H1 (cell line): ENCODE data around the gene RIN1. TPM values are rescaled to one million over a fixed set of nuclear protein-coding genes. Genes with fewer than 3 reads are reported as not detected.

Source experiments
- CTCF ChIA-PET: fragments of 300-600 bp; sonication (Branson Sonifier 250); formaldehyde crosslinking; loops from one replicate; lab custom pipeline; 2021; ENCODE audit not compliant: partially characterized antibody; lab: Charles Lee
- POLR2A ChIA-PET: fragments of 300-600 bp; sonication (Branson Sonifier 250); formaldehyde crosslinking; loops from one replicate; lab custom pipeline; 2021; ENCODE audit warnings: inconsistent platforms; ENCODE audit not compliant: partially characterized antibody; lab: Charles Lee
- DNase-seq, 2 experiments: peaks; one replicate each; pipeline versions ENCODE4 v3.0.0 to v3.0.0-alpha.2; 2010 to 2022; ENCODE audit warnings: low spot score in 2 of 2, low read depth in 1 of 2, mixed read lengths in 1 of 2
- FAIRE-seq: peaks from 2 replicates; lab custom pipeline; 2011; peaks lifted over from hg19 to GRCh38; lab: Jason Lieb, UNC
- H2AFZ ChIP-seq: 2 replicates; pipeline ENCODE4 v1.8.1; 2012; ENCODE audit warnings: low read length, inconsistent platforms
- H2AK5ac ChIP-seq: 2 replicates; pipeline ENCODE4 v1.6.1; 2013; ENCODE audit warnings: low read depth, low read length
- H2BK120ac ChIP-seq: replicated peaks from 2 replicates; pipeline ENCODE3; 2013; ENCODE audit warnings: low read depth, low read length, inconsistent platforms
- H2BK12ac ChIP-seq: 2 replicates; pipeline ENCODE4 v1.6.1; 2013; ENCODE audit warnings: low read depth, low read length
- H2BK15ac ChIP-seq: 2 replicates; pipeline ENCODE4 v1.6.1; 2013; ENCODE audit warnings: low read length
- H2BK20ac ChIP-seq: 2 replicates; pipeline ENCODE4 v1.6.1; 2013; ENCODE audit warnings: low read length
- H2BK5ac ChIP-seq: 2 replicates; pipeline ENCODE4 v1.6.1; 2013; ENCODE audit warnings: low read depth, low read length
- H3K14ac ChIP-seq: 2 replicates; pipeline ENCODE4 v1.6.1; 2013; ENCODE audit warnings: inconsistent platforms; ENCODE audit not compliant: insufficient read length
- H3K18ac ChIP-seq: 2 replicates; pipeline ENCODE4 v1.6.1; 2013; ENCODE audit warnings: low read length; ENCODE audit errors: extremely low read depth
- H3K23ac ChIP-seq: 2 replicates; pipeline ENCODE4 v1.6.1; 2013; ENCODE audit warnings: inconsistent platforms; ENCODE audit not compliant: insufficient read length
- H3K23me2 ChIP-seq: 2 replicates; pipeline ENCODE4 v1.6.1; 2013; ENCODE audit warnings: low read depth, low read length
- H3K27ac ChIP-seq: 2 replicates; pipeline ENCODE4 v1.6.1; 2011; ENCODE audit warnings: low read depth, low read length, inconsistent platforms
- H3K27me3 ChIP-seq, 4 experiments: replicated peaks in 1 of 4; 1 replicate in 1 of 4; 2 replicates in 3 of 4; pipeline versions ENCODE4 v1.6.1 to v1.8.1; 2011 to 2013; ENCODE audit warnings: low read length in 3 of 4, mild to moderate bottlenecking in 3 of 4, inconsistent platforms in 2 of 4, mixed read lengths in 2 of 4, moderate library complexity in 1 of 4; ENCODE audit not compliant: control insufficient read depth in 3 of 4, insufficient read depth in 3 of 4; ENCODE audit errors: extremely low read depth in 1 of 4
- H3K36me3 ChIP-seq, 4 experiments: 2 replicates each; pipeline versions ENCODE4 v1.6.1 to v1.8.1; 2011 to 2013; ENCODE audit warnings: mild to moderate bottlenecking in 4 of 4, low read length in 3 of 4, moderate library complexity in 2 of 4, control low read depth in 1 of 4, inconsistent platforms in 1 of 4; ENCODE audit not compliant: insufficient read depth in 4 of 4, control insufficient read depth in 2 of 4
- H3K4ac ChIP-seq: replicated peaks from 2 replicates; pipeline ENCODE3; 2013; ENCODE audit warnings: low read length, low read depth, mixed read lengths, inconsistent platforms; ENCODE audit not compliant: insufficient read length
- H3K4me1 ChIP-seq, 4 experiments: replicated peaks in 1 of 4; 1 replicate in 1 of 4; 2 replicates in 3 of 4; pipeline versions ENCODE4 v1.6.1 to v1.8.1; 2011 to 2013; ENCODE audit warnings: low read length in 3 of 4, inconsistent platforms in 2 of 4, mixed read lengths in 1 of 4; ENCODE audit not compliant: insufficient read depth in 4 of 4, control insufficient read depth in 3 of 4
- H3K4me2 ChIP-seq, 2 experiments: 2 replicates each; pipeline versions ENCODE4 v1.6.1 to v1.8.1; 2011 to 2013; ENCODE audit warnings: low read depth in 2 of 2, low read length in 2 of 2, control low read depth in 1 of 2, inconsistent platforms in 1 of 2, mild to moderate bottlenecking in 1 of 2; ENCODE audit not compliant: insufficient read depth in 1 of 2
- H3K4me3 ChIP-seq, 4 experiments: fragments of 200-600, 300-600 bp in 1 of 4; sonication (generic), shearing (Covaris generic), sonication (Bioruptor Twin) in 1 of 4; 2 replicates each; pipeline versions ENCODE4 v1.5.1 to v1.8.1; 2011 to 2016; ENCODE audit warnings: low read length in 4 of 4, low read depth in 3 of 4, control low read depth in 2 of 4, inconsistent platforms in 2 of 4, mild to moderate bottlenecking in 2 of 4, mixed read lengths in 1 of 4, moderate library complexity in 1 of 4; ENCODE audit not compliant: insufficient read depth in 2 of 4; ENCODE audit errors: extremely low read depth in 1 of 4
- H3K56ac ChIP-seq: replicated peaks from 2 replicates; pipeline ENCODE3; 2013; ENCODE audit warnings: low read depth, mild to moderate bottlenecking, mixed read lengths, low read length, inconsistent platforms; ENCODE audit not compliant: insufficient read length
- H3K79me1 ChIP-seq: 2 replicates; pipeline ENCODE4 v1.6.1; 2013; ENCODE audit warnings: low read depth, low read length, control low read depth
- H3K79me2 ChIP-seq, 2 experiments: 2 replicates each; pipeline versions ENCODE4 v1.6.1 to v1.8.1; 2012 to 2013; ENCODE audit warnings: low read length in 2 of 2, mild to moderate bottlenecking in 2 of 2, inconsistent platforms in 1 of 2; ENCODE audit not compliant: insufficient read depth in 2 of 2, control insufficient read depth in 1 of 2
- H3K9ac ChIP-seq, 4 experiments: replicated peaks in 1 of 4; 1 replicate in 1 of 4; 2 replicates in 3 of 4; pipeline versions ENCODE4 v1.6.1 to v1.8.1; 2011 to 2013; ENCODE audit warnings: low read depth in 3 of 4, low read length in 3 of 4, control low read depth in 2 of 4, mild to moderate bottlenecking in 2 of 4, moderate library complexity in 2 of 4, inconsistent platforms in 1 of 4; ENCODE audit errors: extremely low read depth in 1 of 4
- H3K9me3 ChIP-seq, 2 experiments: 2 replicates each; pipeline versions ENCODE4 v1.6.1 to v1.8.1; 2012 to 2013; ENCODE audit warnings: mild to moderate bottlenecking in 2 of 2, moderate library complexity in 2 of 2, control low read depth in 1 of 2, inconsistent platforms in 1 of 2, low read depth in 1 of 2, low read length in 1 of 2, mixed read lengths in 1 of 2; ENCODE audit not compliant: insufficient read depth in 2 of 2
- H4K20me1 ChIP-seq, 2 experiments: replicated peaks in 1 of 2; 2 replicates each; pipeline versions ENCODE3 to v1.8.1; 2011 to 2013; ENCODE audit warnings: inconsistent platforms in 2 of 2, low read length in 2 of 2, mild to moderate bottlenecking in 1 of 2; ENCODE audit not compliant: insufficient read depth in 2 of 2, control insufficient read depth in 1 of 2
- H4K5ac ChIP-seq: 2 replicates; pipeline ENCODE4 v1.6.1; 2013; ENCODE audit warnings: low read length, low read depth, mixed read lengths, inconsistent platforms; ENCODE audit not compliant: insufficient read length
- H4K8ac ChIP-seq: 2 replicates; pipeline ENCODE4 v1.8.0; 2013; ENCODE audit warnings: mild to moderate bottlenecking, moderate library complexity, low read length, inconsistent platforms; ENCODE audit not compliant: insufficient read depth; ENCODE audit errors: extremely low read depth
- H4K91ac ChIP-seq: replicated peaks from 2 replicates; pipeline ENCODE3; 2013; ENCODE audit warnings: low read length, mixed read lengths, inconsistent platforms; ENCODE audit not compliant: insufficient read length
- CBX5 ChIP-seq: fragments of 300-800, 300-1000 bp; sonication (generic); IDR thresholded peaks from 2 replicates; pipeline ENCODE4 v1.7.1; 2016; ENCODE audit warnings: antibody characterized with exemption, low read length, low read depth
- CHD1 ChIP-seq: IDR thresholded peaks from 2 replicates; pipeline ENCODE4 v1.6.1; 2012; ENCODE audit warnings: low read depth, low read length, improper control_type of control experiment
- HDAC2 ChIP-seq, 2 experiments: fragments of 300-600 bp in 1 of 2; sonication (generic) in 1 of 2; IDR thresholded peaks; 2 replicates each; pipeline ENCODE4 v1.6.1; 2011 to 2012; ENCODE audit warnings: low read depth in 2 of 2, low read length in 2 of 2, mild to moderate bottlenecking in 2 of 2, moderate library complexity in 2 of 2, borderline replicate concordance in 1 of 2, inconsistent platforms in 1 of 2
- HDAC6 ChIP-seq: IDR thresholded peaks from one replicate; pipeline ENCODE4 v1.7.1; 2012; ENCODE audit warnings: low read depth, mild to moderate bottlenecking, inconsistent platforms, low read length, moderate library complexity
- JUND ChIP-seq: IDR thresholded peaks from 2 replicates; pipeline ENCODE4 v1.6.1; 2011; ENCODE audit warnings: mild to moderate bottlenecking, improper control_type of control experiment, low read length
- RFX5 ChIP-seq: IDR thresholded peaks from 2 replicates; pipeline ENCODE4 v1.6.1; 2011; ENCODE audit warnings: low read depth, low read length, improper control_type of control experiment, borderline replicate concordance
- RXRA ChIP-seq: IDR thresholded peaks from 2 replicates; pipeline ENCODE4 v1.6.1; 2011; ENCODE audit warnings: low read depth, mild to moderate bottlenecking, low read length, moderate library complexity; ENCODE audit not compliant: insufficient read depth
- SIN3A ChIP-seq, 2 experiments: IDR thresholded peaks in 1 of 2; conservative IDR thresholded peaks in 1 of 2; 2 replicates each; pipeline ENCODE4 v1.6.1; 2011 to 2012; ENCODE audit warnings: low read length in 2 of 2, improper control_type of control experiment in 1 of 2, low read depth in 1 of 2, mild to moderate bottlenecking in 1 of 2
- SUZ12 ChIP-seq: fragments of 200-600 bp; sonication (generic); IDR thresholded peaks from 2 replicates; pipeline ENCODE4 v1.6.1; 2012; ENCODE audit warnings: mild to moderate bottlenecking, inconsistent platforms, low read length, moderate library complexity, mixed read lengths
- ZNF274 ChIP-seq: IDR thresholded peaks from 2 replicates; pipeline ENCODE4 v1.7.0; 2012; ENCODE audit warnings: low read length, borderline replicate concordance; ENCODE audit errors: extremely low read depth
- WGBS, 2 experiments: shearing (Covaris generic) in 1 of 2; methylation state at CpG; one replicate each; pipeline versions ENCODE4 v1.1.6 to v1.1.7; 2013 to 2015; ENCODE audit warnings: low lambda C conversion rate in 2 of 2, mixed read lengths in 2 of 2, inconsistent platforms in 1 of 2, low coverage in 1 of 2, missing lambda C conversion rate in 1 of 2; ENCODE audit not compliant: insufficient replicate concordance in 2 of 2, insufficient coverage in 1 of 2, insufficient read length in 1 of 2; ENCODE audit errors: extremely low coverage in 1 of 2, missing lambda C conversion rate in 1 of 2; 5-methylcytosine and 5-hydroxymethylcytosine counted together
- polyA plus RNA-seq, 7 experiments: library from polyadenylated mRNA; depleted of rRNA in 3 of 7; stranded (reverse) in 5 of 7; unstranded in 2 of 7; fragments of >200 nt in 5 of 7; fragments of 200-250 nt in 2 of 7; gene quantifications; 1 replicate in 5 of 7; 2 replicates in 1 of 7; 4 replicates in 1 of 7; pipeline versions ENCODE4 v1.2.1 to v1.2.3, GENCODE V29; 2011 to 2013; ENCODE audit warnings: missing spikeins in 2 of 7, mixed read lengths in 2 of 7
- total RNA-seq: library from RNA; stranded (reverse); fragmentation: NEBNext Ultra II Directional; extraction: Animal tissue kit (Norgen Biotek cat#: 25700); gene quantifications from 2 replicates; pipeline ENCODE4 v1.2.1, GENCODE V29; 2021

Gene RIN1
- total and polyA plus RNA-seq, 2 of the 8 experiments (the other 6 are each of a cell fraction or from before 2014, with no cell fraction given): 2.5 to 5.4 TPM

DNA sequence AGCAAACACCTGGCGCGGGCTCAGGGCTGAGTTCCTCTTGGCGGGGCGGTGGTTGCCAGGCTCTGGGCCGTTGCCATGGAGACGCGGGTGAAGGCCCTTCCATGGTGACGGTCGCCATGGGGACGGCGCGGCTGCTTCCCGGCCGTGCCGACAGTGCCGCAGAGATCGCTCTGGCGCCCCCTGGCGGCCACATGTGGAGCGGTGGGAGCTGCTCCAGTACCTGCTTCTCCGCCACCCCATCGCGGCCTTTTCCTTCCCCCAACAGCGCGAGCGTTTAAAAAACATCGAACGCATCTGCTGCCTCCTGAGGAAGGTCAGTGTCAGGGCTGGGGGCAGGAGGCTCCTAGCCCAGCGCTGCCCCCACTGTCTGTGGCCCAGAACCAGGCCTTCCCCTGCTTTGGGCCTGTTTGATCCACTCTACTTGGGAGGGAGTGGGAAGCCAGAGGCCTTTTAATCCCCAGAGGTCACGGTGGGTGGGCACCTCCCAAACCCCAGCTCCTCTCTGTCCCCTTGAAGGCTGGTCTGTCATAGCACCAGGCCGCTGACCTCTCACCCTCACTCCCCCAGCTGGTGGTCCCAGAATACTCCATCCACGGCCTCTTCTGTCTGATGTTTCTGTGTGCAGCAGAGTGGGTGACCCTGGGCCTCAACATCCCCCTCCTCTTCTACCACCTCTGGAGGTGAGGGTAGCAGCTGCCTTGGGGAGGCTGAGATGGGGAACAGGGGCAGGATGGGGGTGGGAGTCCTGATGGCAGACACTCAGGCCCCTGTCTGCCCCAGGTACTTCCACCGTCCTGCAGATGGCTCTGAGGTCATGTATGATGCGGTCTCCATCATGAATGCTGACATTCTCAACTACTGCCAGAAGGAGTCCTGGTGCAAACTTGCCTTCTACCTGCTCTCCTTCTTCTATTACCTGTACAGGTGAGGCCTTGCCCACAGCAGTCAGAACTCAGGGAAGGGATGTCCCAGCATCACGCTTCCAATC lies 53.5 kb downstream of the RIN1 start:
- Histone ChIP-seq H3K27ac (no peak overlapping the region; the same call in 1 of the 2 replicates), H4K20me1 (peaks cover 9 to 26% of the 10 kb centered on the region in 2 experiments)
- TF ChIP-seq CHD1: no peak
- no peak for TF ChIP-seq JUND
- no peak for TF ChIP-seq SUZ12
- no peak for TF ChIP-seq HDAC6
- no peak for TF ChIP-seq RXRA
- TF ChIP-seq RFX5: no peak
- TF ChIP-seq SIN3A (conservative IDR thresholded peaks at IDR 0.05 in 1 of 2, IDR thresholded peaks at IDR 0.05 in 1 of 2; ENCODE audit: low read depth in 1 of 2, low read length in 2 of 2): peak; percentile 97 to 99
- no peak for TF ChIP-seq ZNF274
- TF ChIP-seq CBX5: no peak
- TF ChIP-seq HDAC2 (IDR thresholded peaks at IDR 0.05; ENCODE audit: borderline replicate concordance in 1 of 2, low read depth in 2 of 2, low read length in 2 of 2): no peak

More for the DNA sequence above, 53.5 kb downstream of the RIN1 start:
- no peak overlapping the region for H4K8ac ChIP-seq
- no peak overlapping the region for H4K91ac ChIP-seq
- H3K23me2 ChIP-seq: peaks cover 1% of the 10 kb centered on the region; the same call in 1 of the 2 replicates
- CTCF ChIA-PET: interaction anchor here (0.6 to 5.2 kb wide), 26 partner anchors 8 to 1434 kb away, joined by 3 to 48 read pairs (median 4); partner anchors contain the start of genes RAB1B, RIN1 and TMEM151A
- H3K79me1 ChIP-seq: peaks cover 5% of the 10 kb centered on the region
- H3K79me2 ChIP-seq: peaks cover 0 to 1% of the 10 kb centered on the region in 2 experiments; a peak in 1 of 4 replicates
- no peak overlapping the region for H2BK20ac ChIP-seq
- no peak overlapping the region for H3K4ac ChIP-seq
- H3K4me1 ChIP-seq: peaks cover 0 to 16% (median 13%) of the 10 kb centered on the region in 4 experiments; a peak in 5 of 7 replicates
- no peak overlapping the region for H2BK12ac ChIP-seq
- no peak overlapping the region for H2BK120ac ChIP-seq
- no peak overlapping the region for H2AK5ac ChIP-seq
- no peak overlapping the region for H4K5ac ChIP-seq
- DNase-seq (peak; percentile 93 to 100), FAIRE-seq (peak; percentile 71)
- H3K23ac ChIP-seq: no peak overlapping the region
- H3K14ac ChIP-seq: no peak overlapping the region
- no peak overlapping the region for H3K56ac ChIP-seq
- H3K4me2 ChIP-seq: peak overlapping the region in 1 of 2 experiments; percentile 47; a peak in 1 of 4 replicates
- H2BK15ac ChIP-seq: no peak overlapping the region
- H3K27me3 ChIP-seq: peaks cover 0 to 4% (median under 1%) of the 10 kb centered on the region in 4 experiments; a peak in 2 of 7 replicates
- no peak overlapping the region for H2BK5ac ChIP-seq
- H2AFZ ChIP-seq: no peak overlapping the region
- H3K9me3 ChIP-seq: no peaks in the 10 kb centered on the region
- no peak overlapping the region for H3K18ac ChIP-seq
- H3K36me3 ChIP-seq: peaks cover 0 to 2% (median 0%) of the 10 kb centered on the region in 4 experiments; a peak in 1 of 8 replicates
- 26% methylated on average over 28 of the region's 35 CpGs; no CpG with 5 or more reads in 1 of the 2 experiments for WGBS, 2 experiments
- POLR2A ChIA-PET: interaction anchor here (0.7 to 7.9 kb wide), 13 partner anchors 9 to 81 kb away, joined by 3 to 125 read pairs (median 4); partner anchors contain the start of genes B4GAT1, BRMS1, RAB1B and TMEM151A
- no peak overlapping the region; a peak in 2 of 8 replicates for H3K4me3 ChIP-seq
- no peak overlapping the region for H3K9ac ChIP-seq
